GM19099 (cell line): ENCODE measurements around the gene PAN2.

Source experiments
- POLR2A ChIP-seq: IDR thresholded peaks from 3 replicates; pipeline ENCODE4 v1.6.1; 2011; ENCODE audit warnings: low read depth; ENCODE audit not compliant: insufficient read length; ENCODE audit errors: extremely low read depth

The PAN2 gene

DNA sequence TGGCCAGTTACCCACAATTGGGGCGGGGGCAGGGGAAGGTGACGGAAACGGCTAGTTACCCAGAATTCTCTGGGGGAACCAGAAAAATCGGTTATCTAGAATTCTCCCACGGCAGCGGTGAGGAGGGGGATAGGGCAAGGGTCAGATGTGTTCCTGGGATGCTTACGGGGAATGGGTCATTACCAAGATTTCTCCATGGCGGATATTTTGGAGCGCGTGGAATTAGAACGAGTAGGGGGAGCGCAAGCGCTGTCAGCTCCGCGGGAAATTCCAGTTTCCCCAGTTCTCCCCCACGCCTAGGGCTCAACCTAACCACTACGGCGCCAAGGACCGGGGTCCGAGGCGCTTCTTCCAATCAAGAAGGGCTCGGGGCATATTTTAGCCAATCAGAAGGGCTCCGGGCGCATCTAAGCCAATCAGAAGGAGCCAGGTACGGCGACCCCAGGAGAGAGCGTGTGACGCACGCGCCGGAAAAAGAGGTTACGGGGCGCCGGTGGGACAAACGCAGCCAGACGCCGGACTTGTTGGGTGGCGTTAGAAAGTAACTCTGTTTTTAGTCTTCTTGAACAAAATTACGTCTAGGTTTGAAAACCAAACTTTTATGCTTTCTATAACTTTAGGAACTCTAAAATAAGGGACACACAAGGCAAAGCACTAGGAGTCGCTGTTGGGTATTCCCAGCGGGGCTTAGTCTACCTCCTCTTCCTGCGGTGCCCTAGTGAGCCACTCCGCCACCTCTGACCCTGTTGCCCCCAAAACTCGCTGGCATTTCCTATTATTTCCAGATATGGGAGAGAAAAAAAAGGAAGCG is at the start of gene PAN2:
Gene PAN2 (minus strand): TSS at position 322 of the 811 bp plus-strand sequence. CDS start 906 bp downstream, outside the sequence.
- TF ChIP-seq POLR2A = peak; percentile 89

- no peak for TF ChIP-seq POLR2A
Measured at GRCh38 chr12:56382611-56383010, 48.8 kb upstream of the PAN2 start.

- TF ChIP-seq POLR2A = no peak
Measured at GRCh38 chr12:56377989-56378316, 44.2 kb upstream of the PAN2 start.

DNA sequence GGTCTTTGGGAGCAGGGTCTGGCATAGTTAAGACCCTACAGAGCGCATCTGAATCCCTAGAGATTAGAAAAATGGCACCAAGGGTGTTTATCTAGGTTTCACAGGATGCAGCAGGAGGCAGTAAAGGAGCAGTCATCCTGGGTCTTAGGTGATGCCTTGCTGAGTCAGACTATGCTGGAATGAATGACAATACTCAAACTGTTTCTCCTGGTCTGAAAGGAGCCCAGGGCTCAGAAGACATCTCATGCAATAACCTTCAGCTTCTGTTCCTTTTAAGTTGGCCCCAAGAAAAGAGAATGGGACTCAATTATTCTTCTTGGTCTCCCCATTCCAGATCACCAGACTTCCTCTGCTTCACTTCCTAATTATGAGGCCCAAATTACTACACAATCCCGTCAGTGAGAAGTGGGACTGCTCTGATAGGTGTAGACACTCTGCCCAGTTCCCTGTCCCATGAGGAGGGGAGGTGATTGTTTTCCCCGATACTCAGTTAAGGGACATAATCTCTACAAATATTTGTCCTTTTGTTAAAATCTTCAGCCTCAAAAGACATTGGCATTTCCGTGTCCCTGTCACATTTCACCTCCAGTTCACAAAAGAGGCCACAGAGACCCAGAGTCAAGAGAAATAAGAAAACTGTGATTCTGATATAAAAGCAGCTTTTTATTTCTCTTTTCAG is 43.6 kb upstream of the PAN2 start:
- no peak for TF ChIP-seq POLR2A

DNA sequence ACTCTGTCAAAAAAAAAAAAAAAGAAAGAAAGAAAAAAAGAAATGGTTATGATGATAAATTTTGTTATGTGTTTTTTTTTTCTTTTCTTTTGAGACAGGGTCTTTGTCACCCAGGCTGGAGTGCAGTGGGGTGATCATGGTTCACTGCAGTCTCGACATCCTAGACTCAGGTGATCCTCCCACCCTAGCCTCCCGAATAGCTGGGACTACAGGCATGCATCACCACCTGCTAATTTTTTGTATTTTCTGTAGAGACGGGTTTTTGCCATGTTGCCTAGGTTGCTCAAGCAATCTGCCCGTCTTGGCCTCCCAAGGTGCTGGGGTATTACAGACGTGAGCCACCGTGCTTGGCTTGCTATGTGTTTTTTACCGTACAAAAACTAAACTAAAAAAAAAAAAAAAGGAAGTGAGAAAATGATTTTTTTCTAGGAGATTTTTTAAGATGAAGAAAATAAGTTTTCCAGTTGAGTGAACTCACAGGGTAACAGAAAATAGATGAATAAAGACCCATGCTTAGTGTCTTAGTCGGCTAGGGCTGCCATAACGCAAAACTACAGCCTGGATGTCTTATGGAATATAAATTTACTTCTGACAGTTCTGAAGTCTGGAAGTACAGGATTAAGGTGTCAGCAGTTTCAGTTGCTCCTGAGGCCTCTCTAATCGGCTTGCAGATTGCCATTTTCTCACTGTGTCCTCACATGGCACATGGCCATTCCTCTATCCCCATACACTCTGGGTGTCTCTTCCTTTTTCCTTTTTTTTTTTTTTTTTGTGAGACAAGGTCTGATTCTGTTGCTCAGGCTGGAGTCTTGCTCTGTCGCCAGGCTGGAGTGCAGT is 42.0 kb upstream of the PAN2 start:
- no peak for TF ChIP-seq POLR2A

GRCh38 chr12:56374726-56375597 is 41.2 kb upstream of the PAN2 start:
- TF ChIP-seq POLR2A = no peak

- no peak for TF ChIP-seq POLR2A
Measured at GRCh38 chr12:56373515-56373914, 39.7 kb upstream of the PAN2 start.

DNA sequence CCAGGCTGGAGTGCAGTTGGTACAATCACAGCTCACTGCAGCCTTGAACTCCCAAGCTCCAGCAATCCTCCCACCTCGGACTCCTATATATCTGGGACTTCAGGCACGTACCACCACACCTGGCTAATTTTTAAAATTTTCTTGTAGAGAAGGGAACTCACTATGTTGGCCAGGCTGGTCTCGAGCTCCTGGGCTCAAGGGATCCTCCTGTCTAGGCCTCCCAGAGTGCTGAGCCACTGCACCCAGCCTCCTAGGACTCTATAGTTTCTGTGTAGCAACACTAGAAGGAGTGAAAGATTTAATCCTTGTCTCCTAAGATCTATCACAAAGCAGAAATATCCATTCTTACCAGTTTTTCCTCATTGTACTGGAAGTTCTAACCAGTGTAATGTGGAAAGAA is 33.1 kb upstream of the PAN2 start:
- TF ChIP-seq POLR2A = no peak

GRCh38 chr12:56362130-56363059 is 28.6 kb upstream of the PAN2 start, which contains the start of gene APOF:
Gene APOF, minus strand, starts transcription at chr12:56362857. Its CDS starts 112 bp downstream, at chr12:56362745.
- TF ChIP-seq POLR2A = no peak

GRCh38 chr12:56361487-56362129 is 27.8 kb upstream of the PAN2 start:
- no peak for TF ChIP-seq POLR2A

- peak; percentile 89 for TF ChIP-seq POLR2A
Measured at GRCh38 chr12:56359851-56360767, 26.3 kb upstream of the PAN2 start, which contains the start of gene STAT2. Gene STAT2, minus strand, starts transcription at chr12:56360107. Its CDS starts 3,536 bp downstream, at chr12:56356571.
